Uterus (tissue), 2 donors: Measurements from ENCODE around the gene KISS1R.

Source experiments
- CTCF ChIP-seq, 4 experiments: fragments of 200-600 bp in 2 of 4; fragments of 450-650 bp in 2 of 4; sonication (generic) in 2 of 4; IDR thresholded peaks; one replicate each; pipeline ENCODE4 v1.5.1; 2016 to 2019; ENCODE audit warnings: antibody characterized with exemption in 4 of 4, mild to moderate bottlenecking in 2 of 4, moderate library complexity in 1 of 4
- POLR2A ChIP-seq, 2 donors: fragments of 450-650 bp; IDR thresholded peaks; one replicate each; pipeline ENCODE4 v1.6.1; 2016; ENCODE audit warnings: antibody characterized with exemption in 2 of 2, mild to moderate bottlenecking in 1 of 2, moderate library complexity in 1 of 2

- no peak for TF ChIP-seq CTCF (IDR thresholded peaks at IDR 0.05)
- no peak for TF ChIP-seq POLR2A (IDR thresholded peaks at IDR 0.05)
Measured at GRCh38 chr19:869245-870177, 47.6 kb upstream of the KISS1R start.
